Erythroblast (primary cell): ENCODE measurements around the gene GDF10.

Experiments
- GATA1 ChIP-seq: IDR thresholded peaks from 2 replicates; pipeline ENCODE4 v1.6.1; 2011; ENCODE audit warnings: low read depth, mild to moderate bottlenecking, control low read depth, low read length, moderate library complexity
- POLR2A ChIP-seq: IDR thresholded peaks from 2 replicates; pipeline ENCODE4 v1.6.1; 2011; ENCODE audit warnings: mild to moderate bottlenecking, low read length

DNA sequence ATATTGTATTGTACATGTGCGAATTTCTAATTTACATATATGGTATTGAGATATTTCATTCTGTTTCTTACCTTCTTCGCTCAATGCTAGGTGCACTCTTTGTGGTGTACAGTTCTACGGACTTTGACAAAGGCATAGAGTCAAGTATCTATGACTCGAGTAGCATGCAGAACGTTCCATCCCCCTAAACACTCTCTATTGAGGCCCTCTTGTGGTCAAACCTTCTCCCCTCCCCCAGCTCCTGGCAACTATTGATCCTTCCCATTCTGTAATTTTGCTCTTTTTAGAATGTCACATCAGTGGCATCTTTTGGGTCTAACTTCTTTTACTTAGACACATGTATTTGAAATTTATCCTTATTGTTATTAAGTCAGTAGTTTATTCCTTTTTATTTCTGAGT is 30.7 kb upstream of the GDF10 start:
- no peak for TF ChIP-seq POLR2A
- no peak for TF ChIP-seq GATA1
